ENCODE data around the gene BPIFB4. TPM values are rescaled to one million over a fixed set of nuclear protein-coding genes. Genes with fewer than 3 reads are reported as not detected.

Gene BPIFB4
- total and polyA plus RNA-seq, 2 experiments from 2014 or later: not detected

DNA sequence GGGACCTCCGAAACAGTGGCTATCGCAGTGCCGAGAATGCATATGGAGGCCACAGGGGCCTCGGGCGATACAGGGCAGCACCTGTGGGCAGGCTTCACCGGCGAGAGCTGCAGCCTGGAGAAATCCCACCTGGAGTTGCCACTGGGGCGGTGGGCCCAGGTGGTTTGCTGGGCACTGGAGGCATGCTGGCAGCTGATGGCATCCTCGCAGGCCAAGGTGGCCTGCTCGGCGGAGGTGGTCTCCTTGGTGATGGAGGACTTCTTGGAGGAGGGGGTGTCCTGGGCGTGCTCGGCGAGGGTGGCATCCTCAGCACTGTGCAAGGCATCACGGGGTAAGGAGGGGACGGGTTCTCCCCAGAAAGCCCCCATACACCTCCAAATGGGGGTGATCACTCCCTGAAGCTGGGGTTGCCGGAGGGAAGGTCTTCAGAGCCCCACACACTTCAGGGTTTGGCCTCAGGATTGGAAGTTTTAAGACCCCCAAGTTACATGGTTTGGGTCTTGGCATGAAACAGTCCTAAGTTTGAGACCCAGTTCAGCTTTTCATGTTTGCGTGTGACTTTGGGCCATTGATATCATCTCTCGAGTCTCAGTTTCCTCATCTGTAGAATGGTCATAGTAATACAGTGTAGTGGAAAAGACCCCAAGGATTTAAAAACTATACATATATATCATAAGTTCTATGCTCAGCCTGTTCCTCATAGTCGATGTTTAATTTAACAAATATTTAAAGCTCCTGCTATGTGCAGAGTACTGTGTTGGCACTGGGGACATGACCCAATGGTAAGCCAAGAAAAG is 4.3 kb downstream of the BPIFB4 start:
- Histone ChIP-seq H3K36me3 (replicated peaks; ENCODE audit: insufficient read depth, low read depth) (no peaks in the 10 kb centered on the region), H3K9me3 (ENCODE audit: low read depth) (no peaks in the 10 kb centered on the region), H2AFZ (no peak overlapping the region), H3K79me2 (no peaks in the 10 kb centered on the region), H3K4me2 (no peak overlapping the region), H3K9me2 (replicated peaks; ENCODE audit: insufficient read depth) (no peaks in the 10 kb centered on the region), H3K4me1 (ENCODE audit: insufficient read depth) (no peaks in the 10 kb centered on the region), H3K27me3 (peaks cover 3% of the 10 kb centered on the region), H4K20me1 (ENCODE audit: insufficient read depth, poor library complexity, severe bottlenecking) (no peaks in the 10 kb centered on the region), H3K27ac (no peak overlapping the region), H3K4me3 (no peak overlapping the region)
- DNase-seq (ENCODE audit: low spot score): no peak
- TF ChIP-seq EZH2 (IDR thresholded peaks at IDR 0.05; ENCODE audit: borderline replicate concordance) (no peak), EZH2phosphoT487 (IDR thresholded peaks at IDR 0.05; ENCODE audit: low read depth, severe bottlenecking, unreplicated experiment) (no peak)
- TF ChIP-seq, protein P1, sequence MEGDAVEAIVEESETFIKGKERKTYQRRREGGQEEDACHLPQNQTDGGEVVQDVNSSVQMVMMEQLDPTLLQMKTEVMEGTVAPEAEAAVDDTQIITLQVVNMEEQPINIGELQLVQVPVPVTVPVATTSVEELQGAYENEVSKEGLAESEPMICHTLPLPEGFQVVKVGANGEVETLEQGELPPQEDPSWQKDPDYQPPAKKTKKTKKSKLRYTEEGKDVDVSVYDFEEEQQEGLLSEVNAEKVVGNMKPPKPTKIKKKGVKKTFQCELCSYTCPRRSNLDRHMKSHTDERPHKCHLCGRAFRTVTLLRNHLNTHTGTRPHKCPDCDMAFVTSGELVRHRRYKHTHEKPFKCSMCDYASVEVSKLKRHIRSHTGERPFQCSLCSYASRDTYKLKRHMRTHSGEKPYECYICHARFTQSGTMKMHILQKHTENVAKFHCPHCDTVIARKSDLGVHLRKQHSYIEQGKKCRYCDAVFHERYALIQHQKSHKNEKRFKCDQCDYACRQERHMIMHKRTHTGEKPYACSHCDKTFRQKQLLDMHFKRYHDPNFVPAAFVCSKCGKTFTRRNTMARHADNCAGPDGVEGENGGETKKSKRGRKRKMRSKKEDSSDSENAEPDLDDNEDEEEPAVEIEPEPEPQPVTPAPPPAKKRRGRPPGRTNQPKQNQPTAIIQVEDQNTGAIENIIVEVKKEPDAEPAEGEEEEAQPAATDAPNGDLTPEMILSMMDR (IDR thresholded peaks at IDR 0.05; ENCODE audit: poor library complexity): no peak
- 94% methylated on average over 19 of the region's 20 CpGs for WGBS (ENCODE audit: low lambda C conversion rate, missing lambda C conversion rate)

DNA sequence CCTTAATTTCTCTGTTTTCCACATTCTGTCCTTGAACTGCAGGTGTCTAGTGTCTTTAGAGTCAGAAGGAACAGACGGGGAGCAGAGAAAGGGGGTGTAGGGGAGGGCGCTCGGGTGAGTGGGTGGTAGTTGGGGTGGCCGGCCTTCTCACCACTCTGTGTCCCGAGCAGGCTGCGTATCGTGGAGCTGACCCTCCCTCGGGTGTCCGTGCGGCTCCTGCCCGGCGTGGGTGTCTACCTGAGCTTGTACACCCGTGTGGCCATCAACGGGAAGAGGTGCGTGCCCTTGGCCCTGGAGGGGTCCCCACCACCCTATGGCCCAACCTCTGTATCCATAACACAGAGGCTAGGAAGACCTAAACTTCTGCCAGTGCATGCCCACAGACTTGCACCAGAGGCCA is 5.3 kb downstream of the BPIFB4 start:
- Histone ChIP-seq H3K4me1 (ENCODE audit: insufficient read depth) (no peaks in the 10 kb centered on the region), H3K4me3 (no peak overlapping the region), H4K20me1 (ENCODE audit: insufficient read depth, poor library complexity, severe bottlenecking) (no peaks in the 10 kb centered on the region), H3K4me2 (no peak overlapping the region), H3K9me2 (replicated peaks; ENCODE audit: insufficient read depth) (no peaks in the 10 kb centered on the region), H3K79me2 (no peaks in the 10 kb centered on the region), H3K36me3 (replicated peaks; ENCODE audit: insufficient read depth, low read depth) (no peaks in the 10 kb centered on the region), H3K27me3 (peaks cover 3% of the 10 kb centered on the region), H2AFZ (no peak overlapping the region), H3K9me3 (ENCODE audit: low read depth) (no peaks in the 10 kb centered on the region), H3K27ac (no peak overlapping the region)
- DNase-seq (ENCODE audit: low spot score): no peak
- TF ChIP-seq EZH2 (IDR thresholded peaks at IDR 0.05; ENCODE audit: borderline replicate concordance): no peak
- no peak for TF ChIP-seq EZH2phosphoT487 (IDR thresholded peaks at IDR 0.05; ENCODE audit: low read depth, severe bottlenecking, unreplicated experiment)
- TF ChIP-seq, protein P1 (IDR thresholded peaks at IDR 0.05; ENCODE audit: poor library complexity): no peak
- WGBS (ENCODE audit: low lambda C conversion rate, missing lambda C conversion rate): 95% methylated on average over 15 of the region's 15 CpGs

DNA sequence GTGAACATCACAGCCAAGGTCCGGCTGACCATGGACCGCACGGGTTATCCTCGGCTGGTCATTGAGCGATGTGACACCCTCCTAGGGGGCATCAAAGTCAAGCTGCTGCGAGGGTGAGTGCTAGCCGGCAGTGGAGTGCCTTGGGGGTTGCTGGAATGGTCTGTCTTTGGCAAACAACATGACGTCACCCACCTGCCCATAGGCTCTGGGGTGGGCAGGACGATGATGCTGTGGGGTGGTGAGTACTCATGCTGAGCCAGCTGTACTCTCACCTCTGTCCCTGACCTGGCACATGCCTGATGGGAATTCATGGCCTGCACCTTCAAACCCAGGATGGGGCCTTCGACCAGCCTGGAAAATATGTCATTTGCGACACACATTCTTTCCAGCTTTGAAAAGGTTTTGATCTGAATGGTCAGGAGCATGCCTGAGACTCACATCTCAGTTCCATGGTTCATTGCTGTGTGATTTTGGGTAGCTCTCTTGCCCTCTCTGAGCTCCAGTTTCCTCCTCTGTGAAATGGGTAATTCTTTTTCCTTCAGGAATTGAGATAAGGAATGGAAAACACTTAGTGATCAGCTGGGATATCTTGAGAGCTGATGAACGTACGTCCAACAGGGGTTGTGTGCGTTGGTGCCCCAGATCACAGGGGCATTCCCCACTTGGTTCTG is 6.7 kb downstream of the BPIFB4 start:
- no peaks in the 10 kb centered on the region for H3K79me2 ChIP-seq
- no peaks in the 10 kb centered on the region for H3K4me1 ChIP-seq (ENCODE audit: insufficient read depth)
- no peaks in the 10 kb centered on the region for H4K20me1 ChIP-seq (ENCODE audit: insufficient read depth, poor library complexity, severe bottlenecking)
- no peak overlapping the region for H3K4me2 ChIP-seq
- no peak overlapping the region for H2AFZ ChIP-seq
- H3K9me2 ChIP-seq (replicated peaks; ENCODE audit: insufficient read depth): no peaks in the 10 kb centered on the region
- 91% methylated on average over 14 of the region's 14 CpGs for WGBS (ENCODE audit: low lambda C conversion rate, missing lambda C conversion rate)
- H3K36me3 ChIP-seq (replicated peaks; ENCODE audit: insufficient read depth, low read depth): no peaks in the 10 kb centered on the region
- H3K27me3 ChIP-seq: peaks cover 3% of the 10 kb centered on the region
- H3K27ac ChIP-seq: no peak overlapping the region
- no peak for DNase-seq (ENCODE audit: low spot score)
- no peak overlapping the region for H3K4me3 ChIP-seq
- no peak for TF ChIP-seq EZH2 (IDR thresholded peaks at IDR 0.05; ENCODE audit: borderline replicate concordance)
- TF ChIP-seq, protein P1 (IDR thresholded peaks at IDR 0.05; ENCODE audit: poor library complexity): no peak
- no peak for TF ChIP-seq EZH2phosphoT487 (IDR thresholded peaks at IDR 0.05; ENCODE audit: low read depth, severe bottlenecking, unreplicated experiment)
- no peaks in the 10 kb centered on the region for H3K9me3 ChIP-seq (ENCODE audit: low read depth)

Data from hepatocyte (in vitro differentiated cells).